HCT116 (cell line): ENCODE measurements around the gene LURAP1L. TPM values are rescaled to one million over a fixed set of nuclear protein-coding genes. Genes with fewer than 3 reads are reported as not detected.

Experiments used
- ATAC-seq: fragments of 200-7000 bp; cut with Tn5 transposase; 2 replicates; pipeline ENCODE4 v1.9.1; 2020; ENCODE audit warnings: mild to moderate bottlenecking, moderate library complexity
- BruUV-seq: library from RNA; stranded (reverse); fragments of 400-500 nt; replicated peaks from 2 replicates; lab custom pipeline; 2021; lab: Mats Ljungman, UMichigan
- CTCF ChIA-PET: fragments of 300-600 bp; sonication (Branson Sonifier 250); formaldehyde crosslinking; loops from one replicate; lab custom pipeline; 2021; ENCODE audit warnings: antibody characterized with exemption; lab: Charles Lee
- POLR2A ChIA-PET: fragments of 300-600, 350-600 bp; sonication (Branson Sonifier 250); formaldehyde crosslinking; loops from one replicate; lab custom pipeline; 2021; ENCODE audit warnings: antibody characterized with exemption; lab: Charles Lee
- RAD21 ChIA-PET, 2 experiments: fragments of 300-600 bp; sonication (Branson Sonifier 250); formaldehyde crosslinking; loops; one replicate each; lab custom pipeline; 2023; ENCODE audit warnings: low total read pairs in 2 of 2; ENCODE audit not compliant: uncharacterized antibody in 2 of 2, unreplicated experiment in 2 of 2, low non-redundant PET in 1 of 2; lab: Charles Lee
- DNase-seq: peaks from one replicate; pipeline ENCODE4 v3.0.0-alpha.2; 2010; ENCODE audit warnings: low read depth, low spot score
- H2AFZ ChIP-seq: fragments of 200-600 bp; shearing (Covaris generic), sonication (generic); 2 replicates; pipeline ENCODE4 v1.6.1; 2017; ENCODE audit warnings: low read depth, mixed run types, mixed read lengths, antibody characterized with exemption, low read length; ENCODE audit not compliant: poor library complexity, severe bottlenecking
- H3K27ac ChIP-seq: 2 replicates; pipeline ENCODE4 v1.5.1; 2012; ENCODE audit warnings: low read depth, low read length
- H3K27me3 ChIP-seq: fragments of 200-600 bp; sonication (generic); 2 replicates; pipeline ENCODE4 v1.6.1; 2016; ENCODE audit warnings: mixed run types, low read length, mixed read lengths; ENCODE audit not compliant: insufficient read depth
- H3K36me3 ChIP-seq, 2 experiments: fragments of 200-500 bp in 1 of 2; fragments of 200-600 bp in 1 of 2; sonication (Bioruptor generic) in 1 of 2; sonication (generic) in 1 of 2; 2 replicates each; pipeline versions ENCODE4 v1.5.1 to v1.6.1; 2014 to 2016; ENCODE audit warnings: low read length in 2 of 2, inconsistent platforms in 1 of 2, mixed read lengths in 1 of 2, mixed run types in 1 of 2; ENCODE audit not compliant: insufficient read depth in 2 of 2, control insufficient read depth in 1 of 2
- H3K4me1 ChIP-seq, 2 experiments: fragments of 200-600 bp in 1 of 2; sonication (generic) in 1 of 2; 2 replicates each; pipeline versions ENCODE4 v1.5.1 to v1.6.1; 2012 to 2017; ENCODE audit warnings: low read length in 2 of 2, inconsistent platforms in 1 of 2, mild to moderate bottlenecking in 1 of 2, mixed read lengths in 1 of 2, mixed run types in 1 of 2, moderate library complexity in 1 of 2; ENCODE audit not compliant: insufficient read depth in 2 of 2, control insufficient read depth in 1 of 2
- H3K4me2 ChIP-seq: fragments of 200-600 bp; sonication (generic); 2 replicates; pipeline ENCODE4 v1.6.1; 2017; ENCODE audit warnings: mixed run types, low read length, mixed read lengths
- H3K4me3 ChIP-seq, 2 experiments: fragments of 200-600 bp in 1 of 2; sonication (generic) in 1 of 2; replicated peaks in 1 of 2; 2 replicates each; pipeline ENCODE4 v1.5.1; 2011 to 2016; ENCODE audit warnings: low read length in 2 of 2, control low read depth in 1 of 2, low read depth in 1 of 2, mild to moderate bottlenecking in 1 of 2, mixed read lengths in 1 of 2, mixed run types in 1 of 2
- H3K79me2 ChIP-seq: fragments of 200-600 bp; sonication (generic); 2 replicates; pipeline ENCODE4 v1.6.1; 2017; ENCODE audit warnings: mild to moderate bottlenecking, mixed run types, low read length, moderate library complexity, mixed read lengths; ENCODE audit not compliant: insufficient read depth
- H3K9ac ChIP-seq: fragments of 200-600 bp; sonication (generic); 2 replicates; pipeline ENCODE4 v1.6.1; 2016; ENCODE audit warnings: low read length, mixed read lengths
- H3K9me2 ChIP-seq: fragments of 200-600 bp; sonication (generic), shearing (Covaris generic); 2 replicates; pipeline ENCODE4 v1.6.1; 2017; ENCODE audit warnings: mixed run types, mild to moderate bottlenecking, moderate library complexity; ENCODE audit not compliant: insufficient read depth
- H3K9me3 ChIP-seq, 2 experiments: fragments of 200-500 bp in 1 of 2; fragments of 200-600 bp in 1 of 2; sonication (Bioruptor generic) in 1 of 2; sonication (generic) in 1 of 2; 2 replicates each; pipeline ENCODE4 v1.6.1; 2014 to 2017; ENCODE audit warnings: low read length in 2 of 2, mixed read lengths in 2 of 2, inconsistent platforms in 1 of 2, low read depth in 1 of 2, mild to moderate bottlenecking in 1 of 2, mixed run types in 1 of 2, moderate library complexity in 1 of 2; ENCODE audit not compliant: control insufficient read depth in 1 of 2, insufficient read depth in 1 of 2
- H4K20me1 ChIP-seq: fragments of 200-600 bp; sonication (generic), shearing (Covaris generic); 2 replicates; pipeline ENCODE4 v1.6.1; 2017; ENCODE audit warnings: mixed run types, mild to moderate bottlenecking, moderate library complexity; ENCODE audit not compliant: insufficient read depth
- CBX3 ChIP-seq: IDR thresholded peaks from 2 replicates; pipeline ENCODE4 v1.6.1; 2012; ENCODE audit warnings: low read depth
- CEBPB ChIP-seq: IDR thresholded peaks from 2 replicates; pipeline ENCODE4 v1.6.1; 2012; ENCODE audit warnings: low read depth
- EZH2 ChIP-seq: fragments of 200-600 bp; sonication (generic); IDR thresholded peaks from 2 replicates; pipeline ENCODE4 v1.6.1; 2017; ENCODE audit warnings: antibody characterized with exemption, mixed run types
- EZH2phosphoT487 ChIP-seq: fragments of 200-600 bp; IDR thresholded peaks from 2 replicates; pipeline ENCODE4 v1.6.1; 2018; ENCODE audit warnings: antibody characterized with exemption, borderline replicate concordance
- FOSL1 ChIP-seq: IDR thresholded peaks from 2 replicates; pipeline ENCODE4 v1.6.1; 2012; ENCODE audit warnings: low read depth
- JUND ChIP-seq: IDR thresholded peaks from 2 replicates; pipeline ENCODE4 v1.6.1; 2012
- POLR2A ChIP-seq: IDR thresholded peaks from 2 replicates; pipeline ENCODE4 v1.7.0; 2011; ENCODE audit warnings: borderline replicate concordance; ENCODE audit not compliant: insufficient read depth, insufficient read length; ENCODE audit errors: extremely low read depth
- POLR2AphosphoS5 ChIP-seq: IDR thresholded peaks from 2 replicates; pipeline ENCODE4 v1.6.1; 2011; ENCODE audit warnings: mild to moderate bottlenecking, low read depth, low read length, moderate library complexity
- SIN3A ChIP-seq: IDR thresholded peaks from 2 replicates; pipeline ENCODE4 v1.6.1; 2012; ENCODE audit warnings: low read depth
- SP1 ChIP-seq: IDR thresholded peaks from 2 replicates; pipeline ENCODE4 v1.6.1; 2012; ENCODE audit warnings: low read depth
- SRF ChIP-seq: IDR thresholded peaks from 2 replicates; pipeline ENCODE4 v1.6.1; 2012; ENCODE audit warnings: low read depth
- TCF7L2 ChIP-seq: IDR thresholded peaks from 2 replicates; pipeline ENCODE4 v1.7.0; 2011; ENCODE audit warnings: borderline replicate concordance, inconsistent platforms; ENCODE audit not compliant: insufficient read depth, insufficient read length; ENCODE audit errors: extremely low read depth
- YY1 ChIP-seq: IDR thresholded peaks from 2 replicates; pipeline ENCODE4 v1.6.1; 2011; ENCODE audit warnings: low read length, low read depth, moderate library complexity, mild to moderate bottlenecking; ENCODE audit not compliant: insufficient replicate concordance; ENCODE audit errors: extremely low read depth
- ZFX ChIP-seq: fragments of 450-650 bp; IDR thresholded peaks from 2 replicates; pipeline ENCODE4 v1.6.1; 2017
- intact Hi-C: fragments of 100-400 bp; cut with micrococcal nuclease; formaldehyde crosslinking; loops from 2 replicates; pipeline ENCODE4 v1.10.0; 2022
- total RNA-seq: library from RNA; stranded (reverse); gene quantifications from one replicate; pipeline ENCODE4 v1.2.1, GENCODE V29; 2021; ENCODE audit not compliant: unreplicated experiment
- TF ChIP-seq, protein P1 (sequence below): IDR thresholded peaks from 2 replicates; pipeline ENCODE4 v1.6.1; 2012; ENCODE audit warnings: low read depth
- TF ChIP-seq, protein P2 (sequence below): IDR thresholded peaks from 2 replicates; pipeline ENCODE4 v1.6.1; 2012
- TF ChIP-seq, protein P3 (sequence below): IDR thresholded peaks from 2 replicates; pipeline ENCODE4 v1.6.1; 2012

The LURAP1L gene
- total RNA-seq, 1 experiment from 2014 or later: 13.3 TPM

DNA sequence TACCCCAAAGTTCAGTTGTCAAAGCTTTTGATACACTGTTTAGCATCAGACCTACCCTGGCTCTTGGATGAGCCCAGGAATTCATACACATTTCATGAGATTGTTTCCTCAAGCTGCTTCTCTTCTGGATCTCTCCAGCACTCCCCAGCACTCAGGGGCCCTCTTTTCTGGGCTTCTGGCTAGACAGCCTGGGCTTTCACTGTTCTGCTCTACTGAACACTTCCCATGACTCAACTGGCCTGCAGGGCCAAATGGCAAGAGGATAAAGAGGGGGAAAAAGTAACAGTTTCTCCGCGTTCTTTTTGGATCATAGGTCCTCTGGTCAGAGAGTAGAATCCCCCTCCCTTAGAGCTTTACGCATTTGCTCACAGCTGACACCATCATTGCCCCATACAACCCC, 20.9 kb upstream of the LURAP1L start:
- H3K9me3 ChIP-seq: no peaks in the 10 kb centered on the region
- no peaks in the 10 kb centered on the region for H3K79me2 ChIP-seq
- CTCF ChIA-PET: no interaction called here
- no peaks in the 10 kb centered on the region for H3K9me2 ChIP-seq
- TF ChIP-seq EZH2phosphoT487 (no peak), POLR2A (no peak), POLR2AphosphoS5 (no peak), CBX3 (no peak), FOSL1 (no peak), ZFX (no peak), CEBPB (no peak), JUND (no peak), SP1 (no peak), TCF7L2 (no peak), YY1 (no peak), EZH2 (no peak), SIN3A (no peak), SRF (no peak)
- TF ChIP-seq, protein P1, sequence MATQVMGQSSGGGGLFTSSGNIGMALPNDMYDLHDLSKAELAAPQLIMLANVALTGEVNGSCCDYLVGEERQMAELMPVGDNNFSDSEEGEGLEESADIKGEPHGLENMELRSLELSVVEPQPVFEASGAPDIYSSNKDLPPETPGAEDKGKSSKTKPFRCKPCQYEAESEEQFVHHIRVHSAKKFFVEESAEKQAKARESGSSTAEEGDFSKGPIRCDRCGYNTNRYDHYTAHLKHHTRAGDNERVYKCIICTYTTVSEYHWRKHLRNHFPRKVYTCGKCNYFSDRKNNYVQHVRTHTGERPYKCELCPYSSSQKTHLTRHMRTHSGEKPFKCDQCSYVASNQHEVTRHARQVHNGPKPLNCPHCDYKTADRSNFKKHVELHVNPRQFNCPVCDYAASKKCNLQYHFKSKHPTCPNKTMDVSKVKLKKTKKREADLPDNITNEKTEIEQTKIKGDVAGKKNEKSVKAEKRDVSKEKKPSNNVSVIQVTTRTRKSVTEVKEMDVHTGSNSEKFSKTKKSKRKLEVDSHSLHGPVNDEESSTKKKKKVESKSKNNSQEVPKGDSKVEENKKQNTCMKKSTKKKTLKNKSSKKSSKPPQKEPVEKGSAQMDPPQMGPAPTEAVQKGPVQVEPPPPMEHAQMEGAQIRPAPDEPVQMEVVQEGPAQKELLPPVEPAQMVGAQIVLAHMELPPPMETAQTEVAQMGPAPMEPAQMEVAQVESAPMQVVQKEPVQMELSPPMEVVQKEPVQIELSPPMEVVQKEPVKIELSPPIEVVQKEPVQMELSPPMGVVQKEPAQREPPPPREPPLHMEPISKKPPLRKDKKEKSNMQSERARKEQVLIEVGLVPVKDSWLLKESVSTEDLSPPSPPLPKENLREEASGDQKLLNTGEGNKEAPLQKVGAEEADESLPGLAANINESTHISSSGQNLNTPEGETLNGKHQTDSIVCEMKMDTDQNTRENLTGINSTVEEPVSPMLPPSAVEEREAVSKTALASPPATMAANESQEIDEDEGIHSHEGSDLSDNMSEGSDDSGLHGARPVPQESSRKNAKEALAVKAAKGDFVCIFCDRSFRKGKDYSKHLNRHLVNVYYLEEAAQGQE: no peak
- TF ChIP-seq, protein P2, sequence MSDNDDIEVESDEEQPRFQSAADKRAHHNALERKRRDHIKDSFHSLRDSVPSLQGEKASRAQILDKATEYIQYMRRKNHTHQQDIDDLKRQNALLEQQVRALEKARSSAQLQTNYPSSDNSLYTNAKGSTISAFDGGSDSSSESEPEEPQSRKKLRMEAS: no peak
- TF ChIP-seq, protein P3, sequence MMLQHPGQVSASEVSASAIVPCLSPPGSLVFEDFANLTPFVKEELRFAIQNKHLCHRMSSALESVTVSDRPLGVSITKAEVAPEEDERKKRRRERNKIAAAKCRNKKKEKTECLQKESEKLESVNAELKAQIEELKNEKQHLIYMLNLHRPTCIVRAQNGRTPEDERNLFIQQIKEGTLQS: no peak
- no TSS peak for BruUV-seq
- no peaks in the 10 kb centered on the region for H3K4me1 ChIP-seq
- intact Hi-C loops: no loop called here
- H3K27me3 ChIP-seq: no peaks in the 10 kb centered on the region
- RAD21 ChIA-PET: no interaction called here
- no peak overlapping the region for H3K27ac ChIP-seq
- DNase-seq (no peak), ATAC-seq (no peak)
- H4K20me1 ChIP-seq: no peaks in the 10 kb centered on the region
- H3K36me3 ChIP-seq: no peaks in the 10 kb centered on the region
- POLR2A ChIA-PET: no interaction called here
- H3K9ac ChIP-seq: no peak overlapping the region
- no peak overlapping the region for H2AFZ ChIP-seq
- no peak overlapping the region for H3K4me3 ChIP-seq
- no peak overlapping the region for H3K4me2 ChIP-seq
